SKM-1 treated with dmso at 0.1 percent for 144 hours (cell line): ENCODE results near the gene NFATC2IP.
"Not testable (repeated sequence)": the region's sequence is repeated elsewhere in the genome, so short reads cannot be mapped to it uniquely, and the experiment has no call there.

ENCODE experiments used
- DNase-seq: peaks from one replicate; lab custom pipeline; 2025; ENCODE audit not compliant: unreplicated experiment; lab: John Stamatoyannopoulos, UW

Gene NFATC2IP

DNA sequence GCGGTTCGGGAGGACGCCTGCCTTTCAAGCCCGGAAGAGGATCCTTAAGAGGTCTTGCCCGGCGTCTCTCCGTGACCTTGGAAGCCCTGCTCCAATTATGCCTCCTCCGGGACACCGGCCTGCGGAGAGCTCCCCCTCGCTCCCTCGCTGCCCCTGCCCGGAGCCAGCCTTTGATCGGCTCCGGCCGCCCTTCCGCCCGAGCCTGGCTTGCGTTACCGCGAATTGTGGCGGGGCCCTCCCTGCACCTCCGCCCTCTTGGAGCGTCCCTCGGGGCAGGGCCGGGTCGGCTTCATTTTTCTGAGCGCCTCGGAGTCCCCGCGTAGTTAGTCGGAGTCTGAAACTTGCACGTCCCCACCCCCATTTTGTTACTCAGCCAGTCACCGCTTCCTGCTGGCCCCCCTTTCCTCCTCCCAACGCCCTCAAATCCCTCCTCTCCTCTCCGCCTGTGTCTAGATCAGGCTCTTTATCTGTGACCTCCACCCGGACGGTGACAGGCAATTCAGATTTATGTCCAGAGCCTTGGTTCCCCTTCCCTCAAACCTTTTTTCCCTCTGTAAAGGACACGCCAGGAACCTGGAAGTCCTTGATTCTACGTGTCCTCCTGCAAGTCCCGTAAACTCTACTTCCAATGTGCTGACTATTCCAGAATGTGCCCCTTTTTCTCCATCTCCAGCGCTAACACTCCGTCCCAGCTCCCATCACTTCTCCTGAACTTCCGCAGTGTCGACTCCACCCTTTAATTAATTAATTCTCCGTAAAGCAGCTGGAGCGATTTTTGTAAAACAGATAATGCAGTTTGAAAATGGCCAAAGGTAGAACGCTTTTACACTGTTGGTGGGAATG lies 25.1 kb upstream of the NFATC2IP start:
- peak; percentile 70 for DNase-seq

DNA sequence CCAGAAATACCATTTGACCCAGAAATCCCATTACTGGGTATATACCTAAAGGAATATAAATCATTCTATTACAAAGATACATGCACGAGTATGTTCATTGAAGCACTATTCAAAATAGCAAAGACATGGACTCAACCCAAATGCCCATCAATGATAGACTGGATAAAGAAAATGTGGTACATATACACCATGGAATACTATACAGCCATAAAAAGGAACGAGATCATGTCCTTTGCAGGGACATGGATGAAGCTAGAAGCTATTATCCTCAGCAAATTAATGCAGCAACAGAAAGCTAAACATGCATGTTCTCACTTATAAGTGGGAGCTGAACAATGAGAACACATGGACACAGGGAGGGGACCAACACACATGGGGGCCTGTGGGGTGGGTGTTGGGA lies 24.5 kb upstream of the NFATC2IP start:
- DNase-seq, result not testable (repeated sequence)

DNA sequence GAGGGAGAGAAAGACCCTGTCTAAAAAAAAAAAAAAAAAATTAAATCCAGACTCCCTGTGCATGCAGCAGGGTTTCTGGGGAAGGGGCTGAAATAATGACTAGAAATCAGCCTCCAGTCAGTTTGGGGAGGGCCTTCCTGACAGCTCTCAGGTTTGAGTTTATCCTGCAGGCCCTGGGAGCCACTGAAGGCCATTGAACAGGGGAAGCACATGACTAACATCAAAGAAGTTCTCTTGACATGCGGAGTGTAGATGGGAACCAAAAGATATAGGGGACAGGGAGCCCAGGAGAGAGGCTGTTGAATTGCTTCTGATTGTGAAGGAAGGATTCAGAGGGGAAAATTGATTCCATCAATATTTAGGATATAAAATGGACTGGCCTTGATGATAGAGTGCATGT lies 22.9 kb upstream of the NFATC2IP start:
- DNase-seq, result no peak

DNA sequence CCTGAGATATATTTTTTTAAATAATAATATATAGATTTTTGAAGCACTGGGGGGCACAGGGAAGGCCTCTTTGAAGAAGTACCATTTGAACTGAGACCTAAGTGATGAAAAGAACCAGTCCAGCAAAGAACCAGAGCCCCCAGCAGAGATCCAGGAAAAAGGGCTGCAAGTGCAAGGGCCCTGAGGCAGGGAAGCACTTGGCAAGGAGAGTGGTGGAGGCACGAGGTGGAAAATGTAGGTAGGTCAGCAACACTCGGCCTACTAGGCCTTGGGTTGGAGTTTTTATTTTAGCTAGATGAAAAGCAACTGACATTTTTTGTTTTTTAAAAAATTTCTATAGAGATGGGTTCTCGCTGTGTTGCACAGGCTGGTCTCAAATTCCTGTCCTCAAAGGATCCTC lies 20.5 kb upstream of the NFATC2IP start:
- DNase-seq, result no peak

DNA sequence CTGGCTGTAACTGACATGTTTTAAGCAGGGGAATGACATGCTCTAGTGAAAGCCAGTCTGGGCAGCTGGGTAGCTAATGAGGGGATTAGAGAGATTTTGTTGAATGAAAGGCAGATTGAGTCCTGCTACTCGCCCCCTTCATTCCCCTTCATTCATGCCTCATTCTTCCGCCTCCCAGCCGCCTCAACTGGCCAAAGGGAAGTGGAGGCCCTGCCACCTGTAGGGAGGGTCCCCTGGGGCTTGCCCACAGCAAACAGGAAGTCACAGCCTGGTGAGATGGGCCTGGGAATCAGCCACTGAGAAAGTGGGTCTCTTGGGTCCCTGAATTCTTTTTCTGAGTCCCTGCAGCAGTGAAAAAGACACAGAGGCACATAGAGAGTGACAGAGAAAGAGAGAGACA lies 20.1 kb upstream of the NFATC2IP start:
- peak; percentile 37 for DNase-seq

DNA sequence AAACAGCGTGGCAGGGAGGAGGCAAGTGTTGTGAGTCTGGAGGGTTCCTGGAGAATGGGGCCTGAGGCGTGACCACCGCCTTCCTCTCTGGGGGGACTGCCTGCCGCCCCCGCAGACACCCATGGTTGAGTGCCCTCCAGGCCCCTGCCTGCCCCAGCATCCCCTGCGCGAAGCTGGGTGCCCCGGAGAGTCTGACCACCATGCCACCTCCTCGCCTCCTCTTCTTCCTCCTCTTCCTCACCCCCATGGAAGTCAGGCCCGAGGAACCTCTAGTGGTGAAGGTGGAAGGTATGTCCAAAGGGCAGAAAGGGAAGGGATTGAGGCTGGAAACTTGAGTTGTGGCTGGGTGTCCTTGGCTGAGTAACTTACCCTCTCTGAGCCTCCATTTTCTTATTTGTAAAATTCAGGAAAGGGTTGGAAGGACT lies 18.9 kb upstream of the NFATC2IP start, which contains the start of gene CD19:
CD19 (plus strand) TSS at position 171 of the 425 bp plus-strand sequence; CDS start at position 201, 30 bp downstream.
- no peak for DNase-seq

DNA sequence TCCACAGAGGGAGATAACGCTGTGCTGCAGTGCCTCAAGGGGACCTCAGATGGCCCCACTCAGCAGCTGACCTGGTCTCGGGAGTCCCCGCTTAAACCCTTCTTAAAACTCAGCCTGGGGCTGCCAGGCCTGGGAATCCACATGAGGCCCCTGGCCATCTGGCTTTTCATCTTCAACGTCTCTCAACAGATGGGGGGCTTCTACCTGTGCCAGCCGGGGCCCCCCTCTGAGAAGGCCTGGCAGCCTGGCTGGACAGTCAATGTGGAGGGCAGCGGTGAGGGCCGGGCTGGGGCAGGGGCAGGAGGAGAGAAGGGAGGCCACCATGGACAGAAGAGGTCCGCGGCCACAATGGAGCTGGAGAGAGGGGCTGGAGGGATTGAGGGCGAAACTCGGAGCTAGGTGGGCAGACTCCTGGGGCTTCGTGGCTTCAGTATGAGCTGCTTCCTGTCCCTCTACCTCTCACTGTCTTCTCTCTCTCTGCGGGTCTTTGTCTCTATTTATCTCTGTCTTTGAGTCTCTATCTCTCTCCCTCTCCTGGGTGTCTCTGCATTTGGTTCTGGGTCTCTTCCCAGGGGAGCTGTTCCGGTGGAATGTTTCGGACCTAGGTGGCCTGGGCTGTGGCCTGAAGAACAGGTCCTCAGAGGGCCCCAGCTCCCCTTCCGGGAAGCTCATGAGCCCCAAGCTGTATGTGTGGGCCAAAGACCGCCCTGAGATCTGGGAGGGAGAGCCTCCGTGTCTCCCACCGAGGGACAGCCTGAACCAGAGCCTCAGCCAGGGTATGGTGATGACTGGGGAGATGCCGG lies 18.2 kb upstream of the NFATC2IP start:
- no peak for DNase-seq

DNA sequence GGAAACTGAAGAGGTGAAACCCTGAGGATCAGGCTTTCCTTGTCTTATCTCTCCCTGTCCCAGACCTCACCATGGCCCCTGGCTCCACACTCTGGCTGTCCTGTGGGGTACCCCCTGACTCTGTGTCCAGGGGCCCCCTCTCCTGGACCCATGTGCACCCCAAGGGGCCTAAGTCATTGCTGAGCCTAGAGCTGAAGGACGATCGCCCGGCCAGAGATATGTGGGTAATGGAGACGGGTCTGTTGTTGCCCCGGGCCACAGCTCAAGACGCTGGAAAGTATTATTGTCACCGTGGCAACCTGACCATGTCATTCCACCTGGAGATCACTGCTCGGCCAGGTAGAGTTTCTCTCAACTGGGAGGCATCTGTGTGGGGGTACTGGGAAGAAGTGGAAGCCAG lies 17.6 kb upstream of the NFATC2IP start:
- DNase-seq, result no peak

DNA sequence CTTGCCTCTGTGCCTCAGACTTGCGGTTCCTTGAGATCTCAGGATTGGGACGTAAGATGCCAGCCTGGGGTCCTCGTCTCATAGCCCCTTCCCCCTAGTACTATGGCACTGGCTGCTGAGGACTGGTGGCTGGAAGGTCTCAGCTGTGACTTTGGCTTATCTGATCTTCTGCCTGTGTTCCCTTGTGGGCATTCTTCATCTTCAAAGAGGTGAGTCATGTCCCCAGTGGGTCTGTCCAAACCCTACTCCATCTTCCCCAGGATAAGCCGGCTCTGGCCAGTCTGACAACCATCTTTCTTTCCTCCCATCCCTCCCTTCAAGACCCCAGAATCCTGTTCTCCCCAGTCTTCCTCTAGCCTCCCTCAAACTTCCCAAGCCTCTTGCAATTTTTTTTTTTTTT lies 15.4 kb upstream of the NFATC2IP start:
- DNase-seq, result no peak

DNA sequence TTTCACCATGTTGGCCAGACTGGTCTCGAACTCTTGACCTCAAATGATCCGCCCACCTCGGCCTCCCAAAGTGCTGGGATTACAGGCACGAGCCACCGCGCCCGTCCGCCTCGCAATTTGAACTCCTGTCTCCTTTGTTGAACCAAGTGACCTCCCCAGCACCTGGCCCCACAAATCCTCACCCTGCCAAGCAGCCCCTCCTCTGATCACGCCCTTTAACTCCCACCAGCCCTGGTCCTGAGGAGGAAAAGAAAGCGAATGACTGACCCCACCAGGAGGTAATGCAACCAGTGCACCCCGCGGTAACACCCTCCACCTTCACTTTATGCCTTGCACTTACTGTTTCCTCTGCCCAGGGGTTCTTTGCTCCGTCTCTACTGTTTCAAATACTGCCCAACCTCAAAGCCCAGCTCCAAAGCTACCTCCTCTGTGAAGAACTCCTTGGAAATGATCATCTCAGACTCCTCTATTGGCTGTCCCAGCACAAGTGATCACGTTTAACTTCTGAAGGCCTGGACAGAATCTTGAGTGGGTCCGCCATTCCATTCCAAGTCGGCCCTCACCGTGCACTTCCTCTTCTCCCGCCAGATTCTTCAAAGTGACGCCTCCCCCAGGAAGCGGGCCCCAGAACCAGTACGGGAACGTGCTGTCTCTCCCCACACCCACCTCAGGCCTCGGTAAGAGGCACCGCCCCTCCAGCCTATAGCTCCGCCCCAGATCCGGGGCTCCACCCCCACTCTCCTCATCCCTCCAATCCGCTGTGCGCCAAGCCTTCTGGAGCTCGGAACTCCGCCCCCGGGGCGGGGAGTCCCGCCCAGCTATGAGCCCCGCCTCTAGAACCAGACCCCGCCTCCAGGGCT lies 14.6 kb upstream of the NFATC2IP start:
- peak; percentile 95 for DNase-seq

DNA sequence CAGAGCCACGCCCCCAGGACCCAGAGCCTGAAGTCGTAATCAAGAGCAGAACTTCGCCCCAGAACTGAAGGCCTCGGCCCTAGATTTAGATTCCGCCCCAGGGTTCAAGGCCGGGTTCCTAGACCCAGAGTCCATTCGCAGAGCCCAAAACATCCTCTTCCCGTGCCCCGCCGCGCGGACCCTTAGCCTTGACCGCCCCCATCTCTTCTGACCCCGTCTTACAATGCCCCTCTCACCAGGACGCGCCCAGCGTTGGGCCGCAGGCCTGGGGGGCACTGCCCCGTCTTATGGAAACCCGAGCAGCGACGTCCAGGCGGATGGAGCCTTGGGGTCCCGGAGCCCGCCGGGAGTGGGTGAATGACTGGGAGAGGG lies 14.0 kb upstream of the NFATC2IP start:
- DNase-seq, result no peak

DNA sequence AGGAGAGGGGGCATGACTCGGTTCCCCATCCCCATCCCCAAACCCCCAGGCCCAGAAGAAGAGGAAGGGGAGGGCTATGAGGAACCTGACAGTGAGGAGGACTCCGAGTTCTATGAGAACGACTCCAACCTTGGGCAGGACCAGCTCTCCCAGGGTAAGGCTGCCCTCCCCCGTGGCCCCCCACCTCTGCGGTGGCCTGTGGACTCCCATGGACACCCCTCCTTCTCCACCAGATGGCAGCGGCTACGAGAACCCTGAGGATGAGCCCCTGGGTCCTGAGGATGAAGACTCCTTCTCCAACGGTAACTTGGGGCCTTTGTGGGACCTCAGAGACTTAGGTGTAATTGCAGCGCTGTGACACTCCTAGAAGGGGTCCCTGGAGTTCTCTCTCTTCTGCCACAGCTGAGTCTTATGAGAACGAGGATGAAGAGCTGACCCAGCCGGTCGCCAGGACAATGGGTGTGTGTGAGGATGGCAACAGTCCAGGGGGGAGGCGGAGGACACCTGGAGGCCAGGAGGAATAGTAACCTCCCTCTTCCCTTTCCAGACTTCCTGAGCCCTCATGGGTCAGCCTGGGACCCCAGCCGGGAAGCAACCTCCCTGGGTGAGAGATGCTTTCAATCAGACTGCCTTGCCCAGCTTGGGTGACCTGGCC lies 13.4 kb upstream of the NFATC2IP start:
- DNase-seq, result no peak

DNA sequence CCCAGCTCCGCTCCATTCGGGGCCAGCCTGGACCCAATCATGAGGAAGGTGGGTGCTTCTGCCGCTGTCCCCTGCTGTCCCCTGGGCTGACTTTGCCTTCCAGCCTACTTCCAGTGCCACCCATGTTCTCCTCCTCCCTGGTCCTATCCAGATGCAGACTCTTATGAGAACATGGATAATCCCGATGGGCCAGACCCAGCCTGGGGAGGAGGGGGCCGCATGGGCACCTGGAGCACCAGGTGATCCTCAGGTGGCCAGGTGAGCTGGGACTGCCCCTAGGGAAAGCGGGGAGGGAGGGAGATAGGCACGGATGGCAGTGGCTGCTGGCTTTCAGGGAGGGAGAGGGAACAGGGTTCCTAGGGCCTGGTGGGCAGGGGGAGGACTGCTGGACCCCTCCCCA lies 12.0 kb upstream of the NFATC2IP start:
- no peak for DNase-seq

DNA sequence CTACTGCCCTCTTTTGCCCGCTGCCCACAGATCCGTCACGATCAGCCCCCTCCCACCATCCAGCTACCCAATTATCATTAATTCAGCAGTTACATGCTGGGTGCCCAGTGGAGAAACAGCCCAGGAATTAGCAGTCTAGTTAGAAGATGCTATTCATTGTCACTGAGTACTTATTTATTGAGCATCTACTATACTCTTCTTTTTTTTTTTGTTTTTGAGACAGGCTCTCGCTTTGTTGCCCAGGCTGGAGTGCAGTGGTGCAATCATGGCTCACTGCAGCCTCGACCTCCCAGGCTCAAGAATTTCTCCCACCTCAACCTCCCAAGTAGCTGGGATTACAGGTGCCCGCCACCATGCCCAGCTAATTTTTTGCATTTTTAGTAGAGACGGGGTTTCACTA lies 10.9 kb upstream of the NFATC2IP start:
- DNase-seq, result not testable (repeated sequence)

DNA sequence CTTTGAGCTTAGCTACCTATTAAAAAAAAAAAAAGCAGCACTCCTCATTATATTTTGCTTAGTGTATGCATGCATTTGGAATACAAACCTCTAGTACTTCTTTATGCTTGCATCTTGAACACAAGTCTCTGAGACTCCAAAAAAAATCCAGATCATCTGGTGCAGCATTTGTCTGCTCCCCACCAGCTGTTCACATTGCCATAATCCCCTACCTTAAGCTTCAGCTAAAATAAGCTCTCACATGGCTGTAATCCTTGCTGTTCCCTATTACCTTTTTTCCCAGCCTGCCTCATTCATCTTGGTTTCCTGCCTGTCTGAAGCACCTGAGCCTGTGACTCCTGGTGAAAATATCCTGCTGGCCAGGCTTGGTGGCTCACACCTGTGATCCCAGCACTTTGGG lies 7.5 kb upstream of the NFATC2IP start:
- DNase-seq, result no peak

DNA sequence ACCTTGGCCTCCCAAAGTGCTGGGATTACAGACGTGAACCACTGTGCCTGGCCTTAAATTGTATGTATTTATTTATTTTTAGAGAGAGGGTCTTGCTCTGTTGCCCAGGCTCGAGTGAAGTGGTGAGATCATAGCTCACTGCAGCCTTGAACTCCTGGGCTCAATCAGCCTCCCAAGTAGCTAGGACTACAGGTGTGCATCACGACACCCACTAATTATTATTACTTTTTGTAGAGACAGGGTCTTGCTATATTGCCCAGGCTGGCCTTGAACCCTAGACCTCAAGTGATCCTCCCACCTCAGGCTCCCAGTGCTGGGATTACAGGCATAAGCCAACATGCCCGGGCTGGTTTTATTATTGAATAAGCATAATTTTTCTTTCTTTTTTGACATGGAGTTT lies 4.1 kb upstream of the NFATC2IP start:
- DNase-seq, result no peak

DNA sequence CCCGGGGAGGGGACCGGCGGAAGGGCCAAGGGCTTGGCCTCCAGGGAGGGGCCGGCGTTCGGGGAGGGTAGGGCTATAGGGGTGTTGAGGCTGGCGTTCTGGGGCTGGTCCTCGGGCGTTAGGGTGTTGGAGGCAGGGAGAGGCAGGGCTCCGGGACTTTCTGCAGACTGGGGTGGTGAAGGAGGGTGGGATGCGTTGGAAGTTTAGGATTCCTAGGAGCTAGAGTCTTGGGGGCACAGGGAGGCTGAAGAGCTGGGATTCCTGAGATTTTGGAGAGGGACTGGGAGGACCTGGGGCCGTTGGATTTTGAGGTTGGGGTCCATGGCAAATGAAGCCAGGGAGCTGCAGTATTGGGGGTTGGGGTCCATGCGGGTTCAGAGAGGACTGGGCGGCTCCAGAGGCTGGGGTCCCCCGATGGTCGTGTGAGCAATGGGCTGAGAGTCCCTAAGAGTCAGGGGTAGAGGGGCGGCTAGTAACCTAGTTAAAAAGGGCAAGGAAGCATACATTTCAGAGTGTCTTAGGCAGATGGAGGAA lies 740 bp downstream of the NFATC2IP start:
- no peak for DNase-seq

DNA sequence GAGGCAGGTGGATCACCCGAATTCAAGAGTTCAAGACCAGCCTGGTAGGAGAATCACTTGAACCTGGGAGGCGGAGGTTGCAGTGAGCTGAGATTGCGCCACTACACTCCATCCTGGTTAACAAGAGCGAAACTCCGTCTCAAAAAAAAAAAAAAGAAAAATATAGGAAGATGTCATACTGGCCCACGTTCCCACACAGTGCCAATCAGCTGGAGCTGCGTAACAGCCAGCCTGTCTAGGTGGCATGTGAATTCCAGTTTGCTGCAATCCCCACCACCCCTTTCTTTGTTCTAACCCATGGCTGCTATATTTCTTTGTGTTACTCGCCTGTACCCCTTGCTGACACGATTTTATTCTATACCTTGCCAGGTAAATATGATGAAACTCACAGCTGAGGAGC lies 7.5 kb downstream of the NFATC2IP start:
- DNase-seq, result no peak

DNA sequence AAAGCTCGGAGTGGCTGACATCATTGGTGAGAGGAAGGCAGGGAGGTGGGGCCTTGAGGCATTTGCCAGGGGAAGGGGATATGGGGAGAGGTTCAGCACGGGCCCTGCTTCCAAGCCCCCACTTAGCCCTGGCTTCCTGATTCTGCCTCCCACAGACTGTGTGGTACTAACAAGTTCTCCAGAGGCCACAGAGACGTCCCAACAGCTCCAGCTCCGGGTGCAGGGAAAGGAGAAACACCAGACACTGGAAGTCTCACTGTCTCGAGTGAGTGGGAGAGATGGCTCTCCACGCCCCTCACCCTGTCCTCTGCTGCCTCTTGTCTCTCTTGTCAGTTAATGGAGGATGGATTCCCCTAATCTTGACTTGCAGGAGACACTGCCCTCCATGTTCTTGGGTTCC lies 8.1 kb downstream of the NFATC2IP start:
- DNase-seq, result no peak

DNA sequence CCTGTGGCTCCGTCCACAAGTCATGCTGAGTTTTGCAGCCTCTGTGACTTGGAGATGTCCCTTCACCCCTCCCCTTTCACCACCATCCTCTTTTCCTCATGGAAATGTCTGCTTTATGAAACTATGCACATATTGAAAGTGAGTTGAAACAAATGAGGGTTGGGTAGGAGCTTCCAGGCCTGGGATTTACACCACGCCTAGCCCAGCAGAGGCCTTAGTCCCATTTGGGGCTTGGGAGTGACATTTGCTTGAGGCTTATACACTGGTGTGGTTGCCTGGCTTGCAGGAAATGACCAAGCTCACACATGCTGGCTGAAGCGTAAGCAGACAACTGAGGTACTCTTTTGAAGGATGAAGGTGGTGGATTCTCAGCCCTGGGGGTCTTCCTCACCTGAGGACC lies 13.3 kb downstream of the NFATC2IP start:
- no peak for DNase-seq

DNA sequence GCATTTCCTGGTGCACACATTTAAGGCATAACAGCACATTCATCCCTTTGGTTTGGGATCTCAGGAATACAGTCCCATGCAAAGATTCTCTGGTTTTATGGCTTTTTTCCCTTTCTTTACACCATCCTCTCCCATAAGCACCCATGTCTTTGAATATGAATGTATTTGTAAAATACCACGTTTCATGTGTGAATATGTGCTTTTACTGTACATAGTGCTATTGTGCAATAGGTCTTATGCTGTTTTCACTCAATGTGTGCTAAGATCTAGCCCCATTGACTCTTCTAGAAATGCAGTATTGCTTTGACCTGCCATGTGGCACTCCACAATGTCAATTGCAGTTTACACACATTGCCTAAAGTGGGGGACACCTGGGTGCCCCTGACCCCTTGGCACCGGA lies 13.8 kb downstream of the NFATC2IP start:
- no peak for DNase-seq
